Measurements from ENCODE around the gene KAZN.

The KAZN gene

GRCh38 chr1:14552246-14552965, 46.1 kb upstream of the KAZN start:
- POLR2A ChIA-PET = no interaction called here
- CTCF ChIA-PET = interaction anchor here (0.6 kb wide), 2 partner anchors 24 to 32 kb away, joined by 3 to 6 read pairs; no protein-coding TSS in a partner anchor
- Histone ChIP-seq H3K9me3 (ENCODE audit: control insufficient read depth, insufficient read depth, low read depth, low read length) (no peaks in the 10 kb centered on the region), H3K36me3 (ENCODE audit: control insufficient read depth in 2 of 2, insufficient read depth in 1 of 2, low read length in 2 of 2) (no peaks in the 10 kb centered on the region), H3K4me1 (ENCODE audit: control insufficient read depth, insufficient read depth, low read length) (no peaks in the 10 kb centered on the region), H3K4me3 (ENCODE audit: low read depth, low read length) (no peak overlapping the region), H3K27ac (ENCODE audit: extremely low read depth, low read depth, low read length) (no peak overlapping the region)
- no peak for TF ChIP-seq ZNF513 (tag by site-specific recombination; IDR thresholded peaks at IDR 0.05)
- no peak for TF ChIP-seq BCL11B (tag by site-specific recombination; IDR thresholded peaks at IDR 0.05; ENCODE audit: low read depth)
- TF ChIP-seq SP2 (tag by site-specific recombination; IDR thresholded peaks at IDR 0.05) = no peak
- no peak for TF ChIP-seq TRIM28 (IDR thresholded peaks at IDR 0.05; ENCODE audit: borderline replicate concordance, low read length)
- TF ChIP-seq ZNF239 (tag by site-specific recombination; IDR thresholded peaks at IDR 0.05) = no peak
- no peak for TF ChIP-seq ZNF704 (tag by site-specific recombination; IDR thresholded peaks at IDR 0.05)
- TF ChIP-seq ZSCAN18 (tag by site-specific recombination; IDR thresholded peaks at IDR 0.05) = no peak
- no peak for TF ChIP-seq EGR2 (tag by site-specific recombination; IDR thresholded peaks at IDR 0.05; ENCODE audit: low read depth)
- TF ChIP-seq ZNF37A (tag by site-specific recombination; IDR thresholded peaks at IDR 0.05) = no peak
- TF ChIP-seq ZIC2 (tag by site-specific recombination; IDR thresholded peaks at IDR 0.05) = no peak
- TF ChIP-seq SETDB1 (IDR thresholded peaks at IDR 0.05; ENCODE audit: insufficient read length, low read length) = no peak
- no peak for TF ChIP-seq ZNF133 (tag by site-specific recombination; IDR thresholded peaks at IDR 0.05)
- TF ChIP-seq ZNF148 (tag by site-specific recombination; IDR thresholded peaks at IDR 0.05; ENCODE audit: borderline replicate concordance) = no peak
- TF ChIP-seq ZBTB6 (tag by site-specific recombination; IDR thresholded peaks at IDR 0.05) = no peak
- TF ChIP-seq YY2 (tag by site-specific recombination; IDR thresholded peaks at IDR 0.05) = no peak

GRCh38 chr1:14553711-14554110, 44.8 kb upstream of the KAZN start:
- TF ChIP-seq ZNF658 (tag by site-specific recombination; IDR thresholded peaks at IDR 0.05) (no peak), ZNF354C (tag by site-specific recombination; IDR thresholded peaks at IDR 0.05; ENCODE audit: borderline replicate concordance, low read depth) (no peak)
- ChIA-PET POLR2A (no interaction called here), CTCF (interaction anchor here (0.6 kb wide), 1 partner anchor 13 kb away, joined by 3 read pairs; no protein-coding TSS in a partner anchor)
- no peaks in the 10 kb centered on the region for H3K4me1 ChIP-seq (ENCODE audit: control insufficient read depth, insufficient read depth, low read length)
- H3K36me3 ChIP-seq (ENCODE audit: control insufficient read depth in 2 of 2, insufficient read depth in 1 of 2, low read length in 2 of 2) = no peaks in the 10 kb centered on the region
- H3K27ac ChIP-seq (ENCODE audit: extremely low read depth, low read depth, low read length) = no peak overlapping the region
- no peaks in the 10 kb centered on the region for H3K9me3 ChIP-seq (ENCODE audit: control insufficient read depth, insufficient read depth, low read depth, low read length)
- H3K4me3 ChIP-seq (ENCODE audit: low read depth, low read length) = no peak overlapping the region

Measured in HEK293 (cell line).